Neuron (in vitro differentiated cells): Measurements from ENCODE around the gene ESPN.
"Not testable (repeated sequence)": the region's sequence is repeated elsewhere in the genome, so short reads cannot be mapped to it uniquely, and the experiment has no call there.

Experiments
- H2AFZ ChIP-seq: one replicate; pipeline ENCODE4 v1.6.1; 2013; ENCODE audit warnings: low read depth, mild to moderate bottlenecking, inconsistent platforms, low read length, moderate library complexity
- H3K27me3 ChIP-seq: one replicate; pipeline ENCODE4 v1.6.1; 2013; ENCODE audit warnings: low read length; ENCODE audit not compliant: insufficient read depth
- H3K36me3 ChIP-seq: one replicate; pipeline ENCODE4 v1.6.1; 2013; ENCODE audit warnings: low read length; ENCODE audit not compliant: insufficient read depth
- H3K4me1 ChIP-seq: one replicate; pipeline ENCODE4 v1.6.1; 2013; ENCODE audit warnings: low read length; ENCODE audit not compliant: insufficient read depth
- H3K4me3 ChIP-seq: 2 replicates; pipeline ENCODE4 v1.5.1; 2013; ENCODE audit warnings: mild to moderate bottlenecking, low read length, moderate library complexity
- H3K9me3 ChIP-seq: one replicate; pipeline ENCODE4 v1.6.1; 2013; ENCODE audit warnings: low read length

The ESPN gene

DNA sequence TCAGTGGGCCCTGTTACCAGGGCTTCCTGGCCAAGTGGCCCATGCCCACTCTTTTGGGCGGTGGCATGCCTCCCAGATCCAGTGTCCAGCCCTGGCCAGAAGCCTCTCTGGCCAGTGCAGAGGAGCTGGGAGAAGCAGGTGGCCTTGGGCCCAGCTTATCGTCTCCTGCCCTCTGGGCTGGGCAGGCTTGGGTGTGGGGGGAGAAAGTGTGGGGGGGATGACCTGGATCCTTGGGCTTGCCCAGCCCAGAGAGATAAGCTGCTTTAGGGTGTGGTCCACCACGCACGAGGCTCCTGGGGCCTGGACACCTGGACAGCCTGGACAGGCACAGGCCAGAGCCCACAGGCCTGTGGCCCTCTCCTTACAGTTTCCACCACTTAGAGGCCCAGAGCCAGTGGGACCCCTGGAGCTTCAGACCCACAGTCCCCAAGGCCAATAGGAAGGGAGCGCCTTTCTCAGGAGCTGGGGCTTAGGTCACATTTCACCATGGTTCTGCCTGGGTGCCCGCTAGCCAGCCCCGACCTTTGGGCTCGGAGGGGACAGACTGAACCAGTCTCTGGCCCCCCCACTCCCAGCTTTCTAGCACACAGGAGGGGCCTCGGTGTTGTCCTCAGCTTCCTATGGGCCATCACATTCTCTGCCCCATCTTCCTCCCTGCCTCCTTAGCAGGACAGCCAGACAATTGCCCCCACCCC is 1.8 kb downstream of the ESPN start:
- peaks cover 7% of the 10 kb centered on the region for H3K4me1 ChIP-seq
- no peak overlapping the region for H2AFZ ChIP-seq
- no peaks in the 10 kb centered on the region for H3K9me3 ChIP-seq
- H3K27me3 ChIP-seq: peaks cover 78% of the 10 kb centered on the region
- no peaks in the 10 kb centered on the region for H3K36me3 ChIP-seq
- H3K4me3 ChIP-seq: no peak overlapping the region

GRCh38 chr1:6426972-6427350 is 2.4 kb downstream of the ESPN start:
- Histone ChIP-seq H2AFZ (no peak overlapping the region), H3K9me3 (no peaks in the 10 kb centered on the region), H3K4me3 (no peak overlapping the region), H3K36me3 (no peaks in the 10 kb centered on the region), H3K4me1 (peaks cover 7% of the 10 kb centered on the region), H3K27me3 (peaks cover 72% of the 10 kb centered on the region)

- Histone ChIP-seq H3K4me1 (peaks cover 7% of the 10 kb centered on the region), H2AFZ (no peak overlapping the region), H3K27me3 (peaks cover 69% of the 10 kb centered on the region), H3K9me3 (no peaks in the 10 kb centered on the region), H3K4me3 (no peak overlapping the region), H3K36me3 (no peaks in the 10 kb centered on the region)
Observed at GRCh38 chr1:6427441-6428390, 3.1 kb downstream of the ESPN start.

DNA sequence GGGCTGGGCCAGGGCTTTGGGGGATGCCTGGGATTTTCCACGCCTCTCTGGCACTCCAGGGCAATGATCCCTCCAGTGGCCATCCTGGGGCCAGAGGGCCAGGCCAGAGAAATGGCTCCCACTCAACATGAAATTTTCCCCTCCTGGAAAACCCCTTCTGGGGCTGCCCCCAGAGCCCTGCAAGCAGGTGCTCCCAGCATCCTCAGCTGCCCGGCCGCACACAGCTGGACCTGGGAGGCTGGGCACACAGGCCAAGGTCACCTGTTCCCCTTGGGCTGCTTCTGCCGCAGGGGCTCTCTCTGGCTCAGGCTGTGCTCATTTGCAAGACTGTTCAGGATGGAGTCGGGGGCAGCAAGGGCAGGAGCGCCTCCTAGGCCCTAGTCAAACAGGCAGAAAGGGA is 3.9 kb downstream of the ESPN start:
- not testable (repeated sequence) for H2AFZ ChIP-seq, H3K4me3 ChIP-seq, H3K9me3 ChIP-seq, H3K4me1 ChIP-seq, H3K36me3 ChIP-seq
- H3K27me3 ChIP-seq: peaks cover 62% of the 10 kb centered on the region

GRCh38 chr1:6429660-6430411 is 5.3 kb downstream of the ESPN start:
- not testable (repeated sequence) for H3K9me3 ChIP-seq, H3K36me3 ChIP-seq, H3K4me1 ChIP-seq, H3K4me3 ChIP-seq, H2AFZ ChIP-seq
- H3K27me3 ChIP-seq: peaks cover 56% of the 10 kb centered on the region

DNA sequence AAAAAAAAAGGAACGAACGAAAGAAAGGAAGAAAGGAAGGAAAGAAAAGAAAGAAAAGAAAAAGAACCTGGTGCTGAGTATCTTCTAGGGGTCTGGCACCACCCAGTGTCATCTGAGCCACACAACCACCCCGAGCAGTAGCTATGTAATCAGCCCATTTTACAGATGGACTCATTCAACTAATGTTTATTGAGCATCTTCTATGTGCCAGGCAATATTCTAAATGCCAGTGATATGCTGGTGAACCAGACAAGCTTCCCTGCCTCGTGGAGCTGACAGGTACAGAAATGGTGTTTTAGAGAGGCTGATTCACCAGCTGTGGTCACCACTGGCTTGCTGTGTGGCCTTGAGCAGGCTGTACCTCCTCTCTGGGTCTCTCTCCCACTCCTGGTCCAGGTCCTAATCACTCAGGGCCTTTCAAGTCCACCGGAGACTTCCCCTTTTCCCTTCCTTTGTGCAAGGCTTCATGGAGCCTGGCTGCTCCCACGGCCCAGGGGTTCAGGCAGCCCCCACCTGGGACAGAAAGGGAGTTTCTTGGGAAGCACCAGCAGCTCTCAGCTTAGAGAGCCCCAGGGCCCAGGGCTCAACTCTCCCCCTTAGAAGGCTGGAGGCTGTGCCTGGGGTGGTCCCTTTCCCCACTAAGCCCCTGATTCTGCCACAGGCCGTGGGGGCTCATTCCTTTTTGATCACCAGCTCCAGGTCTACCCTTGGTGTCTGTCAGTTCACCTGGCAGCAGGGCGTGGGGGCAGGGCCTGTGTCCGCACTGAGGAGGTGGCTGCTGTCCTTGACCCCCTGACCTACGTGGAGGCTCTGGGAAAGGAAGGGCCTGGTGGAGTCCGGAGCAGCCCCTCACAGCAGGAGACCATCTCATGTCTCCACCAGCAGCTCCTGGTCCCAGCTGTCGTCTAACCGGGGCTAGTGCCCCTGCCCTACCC is 7.3 kb downstream of the ESPN start:
- H3K36me3 ChIP-seq, H3K9me3 ChIP-seq, H3K4me3 ChIP-seq, H2AFZ ChIP-seq: not testable (repeated sequence)
- peaks cover 35% of the 10 kb centered on the region for H3K27me3 ChIP-seq
- peaks cover 13% of the 10 kb centered on the region for H3K4me1 ChIP-seq

DNA sequence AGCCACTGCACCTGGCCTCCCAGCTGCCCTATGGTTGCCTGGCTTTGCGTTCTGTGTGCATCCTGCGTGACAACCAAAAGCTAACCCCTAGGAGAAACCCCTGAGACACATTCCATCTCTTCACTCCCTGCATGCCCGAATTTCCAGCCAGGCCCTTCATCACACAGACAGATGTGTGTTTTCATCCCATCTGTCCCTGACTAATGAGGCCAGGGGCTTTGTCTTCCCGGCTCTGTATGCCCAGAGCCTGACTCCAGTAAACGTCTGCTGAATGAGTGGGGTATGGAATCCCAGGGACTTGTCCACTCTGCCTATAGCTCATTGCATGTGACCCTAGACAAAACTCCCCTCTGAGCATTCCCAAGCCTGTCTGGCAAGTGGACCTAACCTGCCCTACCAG is 9.6 kb downstream of the ESPN start:
- Histone ChIP-seq H3K36me3 (no peaks in the 10 kb centered on the region), H3K4me3 (no peak overlapping the region), H3K27me3 (peaks cover 22% of the 10 kb centered on the region), H3K4me1 (peaks cover 24% of the 10 kb centered on the region), H2AFZ (no peak overlapping the region), H3K9me3 (no peaks in the 10 kb centered on the region)

DNA sequence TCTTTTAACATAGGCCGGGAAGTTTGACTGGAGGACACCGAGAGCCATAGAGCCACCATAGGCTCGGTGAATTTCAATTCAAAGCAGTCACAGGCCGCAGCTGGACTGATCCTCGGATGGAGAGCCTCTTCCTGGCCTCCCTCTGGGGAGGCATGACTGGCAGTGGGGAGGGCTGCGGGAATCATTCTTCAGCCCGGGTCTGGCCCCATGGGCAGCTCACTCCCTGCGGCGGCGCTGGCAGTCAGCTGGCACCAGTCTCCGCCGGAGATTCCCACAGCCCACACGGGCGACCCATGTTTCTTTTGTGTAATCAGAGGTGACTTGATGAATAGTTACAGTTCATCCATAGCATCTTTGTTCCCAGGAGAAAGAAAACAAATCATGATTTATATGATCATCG is 10.6 kb downstream of the ESPN start:
- Histone ChIP-seq H2AFZ (no peak overlapping the region), H3K36me3 (no peaks in the 10 kb centered on the region), H3K27me3 (peaks cover 17% of the 10 kb centered on the region), H3K4me1 (peaks cover 21% of the 10 kb centered on the region), H3K4me3 (no peak overlapping the region), H3K9me3 (no peaks in the 10 kb centered on the region)

DNA sequence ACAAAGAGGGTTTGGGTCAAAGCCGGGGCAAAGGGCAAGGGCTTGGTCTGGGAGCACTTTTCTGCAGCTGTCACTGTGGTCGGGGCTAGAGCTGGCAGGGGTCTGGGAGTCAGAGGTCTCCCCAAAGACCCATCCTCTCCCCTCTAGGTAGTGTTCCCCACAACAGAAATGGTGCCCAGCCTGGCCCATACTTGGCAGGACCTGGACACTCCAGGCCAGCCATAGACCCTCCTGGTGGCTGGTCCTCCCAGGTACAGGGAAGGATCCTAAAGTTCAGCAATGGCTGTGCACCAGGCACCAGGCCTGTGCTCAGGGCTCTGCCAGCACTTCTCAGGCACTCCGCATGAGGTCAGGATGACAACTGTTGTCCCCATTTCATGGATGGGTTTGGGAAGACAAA is 11.0 kb downstream of the ESPN start:
- H3K9me3 ChIP-seq: no peaks in the 10 kb centered on the region
- no peak overlapping the region for H3K4me3 ChIP-seq
- H3K36me3 ChIP-seq: no peaks in the 10 kb centered on the region

DNA sequence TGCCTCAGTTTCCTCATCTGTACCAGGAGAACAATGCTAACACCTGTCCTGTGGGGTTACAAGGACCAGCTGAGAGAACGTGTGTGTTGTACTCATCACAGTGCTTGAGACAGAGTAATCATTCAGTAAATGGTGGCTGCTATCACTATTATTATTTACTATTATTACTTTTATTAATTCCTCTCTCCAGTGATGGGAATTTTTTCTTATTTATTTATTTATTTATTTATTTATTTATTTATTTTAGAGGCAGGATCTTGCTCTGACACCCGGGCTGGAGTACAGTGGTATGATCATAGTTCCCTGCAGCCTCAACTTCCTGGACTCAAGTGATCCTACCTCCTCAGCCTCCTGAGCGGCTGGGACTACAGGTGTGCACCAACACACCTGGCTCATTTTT is 11.7 kb downstream of the ESPN start:
- not testable (repeated sequence) for H3K9me3 ChIP-seq, H3K4me3 ChIP-seq, H3K36me3 ChIP-seq, H2AFZ ChIP-seq, H3K27me3 ChIP-seq
- peaks cover 18% of the 10 kb centered on the region for H3K4me1 ChIP-seq

More for the DNA sequence above, 11.0 kb downstream of the ESPN start:
- Histone ChIP-seq H3K4me1 (peaks cover 18% of the 10 kb centered on the region), H3K27me3 (peaks cover 12% of the 10 kb centered on the region), H2AFZ (no peak overlapping the region)

- H3K9me3 ChIP-seq, H2AFZ ChIP-seq, H3K36me3 ChIP-seq, H3K4me3 ChIP-seq: not testable (repeated sequence)
- Histone ChIP-seq H3K27me3 (peaks cover 14% of the 10 kb centered on the region), H3K4me1 (peaks cover 18% of the 10 kb centered on the region)
Observed at GRCh38 chr1:6437012-6437700, 12.6 kb downstream of the ESPN start.

GRCh38 chr1:6438047-6438525 is 13.5 kb downstream of the ESPN start:
- H3K9me3 ChIP-seq: no peaks in the 10 kb centered on the region
- peaks cover 14% of the 10 kb centered on the region for H3K27me3 ChIP-seq
- no peak overlapping the region for H2AFZ ChIP-seq
- no peak overlapping the region for H3K4me3 ChIP-seq
- H3K36me3 ChIP-seq: no peaks in the 10 kb centered on the region
- H3K4me1 ChIP-seq: peaks cover 18% of the 10 kb centered on the region
